HepG2 (cell line): ENCODE data around the gene UGT1A3. TPM values are rescaled to one million over a fixed set of nuclear protein-coding genes. Genes with fewer than 3 reads are reported as not detected.
A peak's percentile ranks its signal among the peaks of the same experiment; 100 is the strongest.

Experiments used
- ATF7 ChIP-seq, 2 experiments: fragments of 450-650 bp in 1 of 2; sonication (generic) in 1 of 2; formaldehyde crosslinking in 1 of 2; IDR thresholded peaks; 2 replicates each; pipeline versions ENCODE4 v1.4.0 to v1.6.1; 2016 to 2020; ENCODE audit warnings: antibody characterized with exemption in 1 of 2, mild to moderate bottlenecking in 1 of 2, missing genetic modification reagents in 1 of 2
- BHLHE40 ChIP-seq: IDR thresholded peaks from 2 replicates; pipeline ENCODE4 v1.6.1; 2011; ENCODE audit warnings: low read length, improper control_type of control experiment
- CENPX ChIP-seq: sonication (generic); formaldehyde crosslinking; IDR thresholded peaks from 2 replicates; pipeline ENCODE4 v1.9.0; 2021; ENCODE audit warnings: mild to moderate bottlenecking, missing genetic modification reagents, moderate library complexity
- CERS6 ChIP-seq: sonication (generic); formaldehyde crosslinking; IDR thresholded peaks from 2 replicates; pipeline ENCODE4 v1.5.0; 2020; ENCODE audit warnings: missing genetic modification reagents
- GPBP1L1 ChIP-seq: sonication (generic); formaldehyde crosslinking; IDR thresholded peaks from 2 replicates; pipeline ENCODE4 v1.5.0; 2020; ENCODE audit warnings: mild to moderate bottlenecking, missing genetic modification reagents
- HDAC2 ChIP-seq: sonication (generic); formaldehyde crosslinking; IDR thresholded peaks from 2 replicates; pipeline ENCODE4 v1.4.0; 2020; ENCODE audit warnings: missing genetic modification reagents
- IRF9 ChIP-seq: sonication (generic); formaldehyde crosslinking; IDR thresholded peaks from 2 replicates; pipeline ENCODE4 v1.8.0; 2022; ENCODE audit warnings: missing genetic modification reagents, mild to moderate bottlenecking, borderline replicate concordance
- MATR3 ChIP-seq: sonication (generic); formaldehyde crosslinking; IDR thresholded peaks from 2 replicates; pipeline ENCODE4 v1.4.0; 2020; ENCODE audit warnings: missing genetic modification reagents
- RFXAP ChIP-seq: sonication (generic); formaldehyde crosslinking; IDR thresholded peaks from 2 replicates; pipeline ENCODE4 v1.4.0; 2020; ENCODE audit warnings: missing genetic modification reagents, borderline replicate concordance
- SMAD3 ChIP-seq: sonication (generic); formaldehyde crosslinking; IDR thresholded peaks from 2 replicates; pipeline ENCODE4 v1.4.0; 2020; ENCODE audit warnings: missing genetic modification reagents
- SMARCE1 ChIP-seq: fragments of 450-650 bp; IDR thresholded peaks from 2 replicates; pipeline ENCODE4 v1.6.1; 2017; ENCODE audit warnings: borderline replicate concordance
- ZBTB3 ChIP-seq: sonication (generic); formaldehyde crosslinking; IDR thresholded peaks from 2 replicates; pipeline ENCODE4 v1.4.0; 2020; ENCODE audit warnings: low read depth, mild to moderate bottlenecking, moderate library complexity, missing genetic modification reagents, borderline replicate concordance
- ZKSCAN1 ChIP-seq: fragments of 150-350 bp; IDR thresholded peaks from 2 replicates; pipeline ENCODE4 v1.6.1; 2014; ENCODE audit warnings: low read length
- ZKSCAN8 ChIP-seq: IDR thresholded peaks from 2 replicates; pipeline ENCODE4 v1.6.1; 2016; ENCODE audit warnings: borderline replicate concordance, missing genetic modification reagents, missing compliant biosample characterization
- ZMYM2 ChIP-seq: sonication (generic); formaldehyde crosslinking; IDR thresholded peaks from 2 replicates; pipeline ENCODE4 v1.8.0; 2022; ENCODE audit warnings: mild to moderate bottlenecking, missing genetic modification reagents
- ZNF224 ChIP-seq: sonication (generic); formaldehyde crosslinking; IDR thresholded peaks from 2 replicates; pipeline ENCODE4 v1.5.0; 2020; ENCODE audit warnings: mild to moderate bottlenecking, missing genetic modification reagents
- ZNF317 ChIP-seq: sonication (generic); formaldehyde crosslinking; IDR thresholded peaks from 2 replicates; pipeline ENCODE4 v1.5.0; 2020; ENCODE audit warnings: mild to moderate bottlenecking, missing genetic modification reagents
- ZNF546 ChIP-seq: sonication (generic); formaldehyde crosslinking; conservative IDR thresholded peaks from 2 replicates; pipeline ENCODE4 v1.8.1; 2023; ENCODE audit warnings: mild to moderate bottlenecking, missing genetic modification reagents
- ZNF564 ChIP-seq: sonication (generic); formaldehyde crosslinking; IDR thresholded peaks from 2 replicates; pipeline ENCODE4 v1.8.1; 2023; ENCODE audit warnings: mild to moderate bottlenecking, missing genetic modification reagents
- ZNF646 ChIP-seq: sonication (generic); formaldehyde crosslinking; IDR thresholded peaks from 2 replicates; pipeline ENCODE4 v1.9.0; 2021; ENCODE audit warnings: mild to moderate bottlenecking, missing genetic modification reagents
- ZNF713 ChIP-seq: sonication (generic); formaldehyde crosslinking; IDR thresholded peaks from 2 replicates; pipeline ENCODE4 v1.4.0; 2020; ENCODE audit warnings: mild to moderate bottlenecking, missing genetic modification reagents
- polyA plus RNA-seq, 8 experiments: library from polyadenylated mRNA; depleted of rRNA in 3 of 8; stranded (reverse) in 7 of 8; unstranded in 1 of 8; fragments of >200 nt; fragmentation: Illumina TruSeq in 4 of 8; extraction: Trizol in 4 of 8; gene quantifications; 2 replicates each; pipeline versions ENCODE4 v1.2.1 to v1.2.3, GENCODE V29; 2011 to 2016; ENCODE audit warnings: low read depth in 4 of 8, missing spikeins in 1 of 8, mixed read lengths in 1 of 8; ENCODE audit not compliant: insufficient read depth in 1 of 8
- total RNA-seq, 5 experiments: library from RNA; depleted of rRNA; stranded (reverse); fragments of >200 nt; fragmentation: Illumina TruSeq; extraction: Trizol; gene quantifications; 2 replicates each; pipeline ENCODE4 v1.2.3, GENCODE V29; 2016; ENCODE audit warnings: low read depth in 1 of 5

Gene UGT1A3
- total and polyA plus RNA-seq, 2 of the 13 experiments (the other 11 are each of a cell fraction or from before 2014, with no cell fraction given), result not detected

- TF ChIP-seq RFXAP, result peak; percentile 81; the same call in 1 of the 2 replicates
- no peak for TF ChIP-seq ZKSCAN1
- TF ChIP-seq GPBP1L1 (CRISPR knock-in tag), result no peak
- peak; percentile 81 for TF ChIP-seq ATF7 (IDR thresholded peaks at IDR 0.05)
- TF ChIP-seq ATF7 (CRISPR knock-in tag; IDR thresholded peaks at IDR 0.05), result peak; percentile 91; the same call in 1 of the 2 replicates
- TF ChIP-seq IRF9, result no peak; the same call in 1 of the 2 replicates
- TF ChIP-seq ZKSCAN8 (CRISPR knock-in tag), result peak; percentile 85
- TF ChIP-seq ZNF713 (CRISPR knock-in tag), result no peak
- peak; percentile 98 for TF ChIP-seq HDAC2 (CRISPR knock-in tag)
- TF ChIP-seq BHLHE40, result peak; percentile 75
- no peak; the same call in 1 of the 2 replicates for TF ChIP-seq ZNF546 (CRISPR knock-in tag)
- TF ChIP-seq ZBTB3, result peak; percentile 55; the same call in 1 of the 2 replicates
- TF ChIP-seq MATR3 (CRISPR knock-in tag), result no peak
- no peak for TF ChIP-seq ZNF224 (CRISPR knock-in tag)
- TF ChIP-seq CENPX (CRISPR knock-in tag), result no peak
- TF ChIP-seq ZNF317 (CRISPR knock-in tag), result peak; percentile 85
- TF ChIP-seq SMARCE1, result no peak
- TF ChIP-seq CERS6 (CRISPR knock-in tag), result no peak
- TF ChIP-seq ZNF646 (CRISPR knock-in tag), result no peak
- peak; percentile 78 for TF ChIP-seq SMAD3 (CRISPR knock-in tag)
- peak; percentile 69 for TF ChIP-seq ZMYM2 (CRISPR knock-in tag)
- TF ChIP-seq ZNF564 (CRISPR knock-in tag), result peak; percentile 47; the same call in 1 of the 2 replicates
Measured at GRCh38 chr2:233745073-233745755, 16.4 kb downstream of the UGT1A3 start (continued).
